ENCODE data around the gene MACC1.
"Not testable (repeated sequence)": the region's sequence is repeated elsewhere in the genome, so short reads cannot be mapped to it uniquely, and the experiment has no call there.

Gene MACC1

DNA sequence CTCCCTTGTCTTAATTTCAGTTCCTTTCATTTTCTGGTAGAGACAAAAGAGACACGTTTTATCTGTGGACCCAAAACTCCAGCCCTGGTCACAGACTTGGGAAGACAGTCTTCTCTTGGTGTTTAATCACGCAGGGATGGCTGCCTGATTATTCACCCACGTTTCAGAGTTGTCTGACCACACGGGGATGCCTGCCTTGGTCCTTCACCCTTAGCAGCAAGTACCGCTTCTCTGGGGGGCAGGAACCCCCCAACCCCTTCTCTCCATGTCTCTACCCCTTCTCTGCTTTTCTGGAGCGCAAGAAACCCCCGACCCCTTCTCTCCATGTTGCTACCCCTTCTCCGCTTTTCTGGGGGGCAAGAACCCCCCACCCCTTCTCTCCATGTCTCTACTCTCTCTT lies 95.8 kb downstream of the MACC1 start:
- in situ Hi-C loops (cut with MboI; ENCODE audit: low pct_unique_long_range_greater_than_20kb, low sequenced_read_pairs, unreplicated experiment) = no loop called here
- TF ChIP-seq, protein P1, sequence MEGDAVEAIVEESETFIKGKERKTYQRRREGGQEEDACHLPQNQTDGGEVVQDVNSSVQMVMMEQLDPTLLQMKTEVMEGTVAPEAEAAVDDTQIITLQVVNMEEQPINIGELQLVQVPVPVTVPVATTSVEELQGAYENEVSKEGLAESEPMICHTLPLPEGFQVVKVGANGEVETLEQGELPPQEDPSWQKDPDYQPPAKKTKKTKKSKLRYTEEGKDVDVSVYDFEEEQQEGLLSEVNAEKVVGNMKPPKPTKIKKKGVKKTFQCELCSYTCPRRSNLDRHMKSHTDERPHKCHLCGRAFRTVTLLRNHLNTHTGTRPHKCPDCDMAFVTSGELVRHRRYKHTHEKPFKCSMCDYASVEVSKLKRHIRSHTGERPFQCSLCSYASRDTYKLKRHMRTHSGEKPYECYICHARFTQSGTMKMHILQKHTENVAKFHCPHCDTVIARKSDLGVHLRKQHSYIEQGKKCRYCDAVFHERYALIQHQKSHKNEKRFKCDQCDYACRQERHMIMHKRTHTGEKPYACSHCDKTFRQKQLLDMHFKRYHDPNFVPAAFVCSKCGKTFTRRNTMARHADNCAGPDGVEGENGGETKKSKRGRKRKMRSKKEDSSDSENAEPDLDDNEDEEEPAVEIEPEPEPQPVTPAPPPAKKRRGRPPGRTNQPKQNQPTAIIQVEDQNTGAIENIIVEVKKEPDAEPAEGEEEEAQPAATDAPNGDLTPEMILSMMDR (IDR thresholded peaks at IDR 0.05; ENCODE audit: extremely low read depth, insufficient read depth, missing control alignments) = no peak
- no peak for DNase-seq (ENCODE audit: low spot score)

DNA sequence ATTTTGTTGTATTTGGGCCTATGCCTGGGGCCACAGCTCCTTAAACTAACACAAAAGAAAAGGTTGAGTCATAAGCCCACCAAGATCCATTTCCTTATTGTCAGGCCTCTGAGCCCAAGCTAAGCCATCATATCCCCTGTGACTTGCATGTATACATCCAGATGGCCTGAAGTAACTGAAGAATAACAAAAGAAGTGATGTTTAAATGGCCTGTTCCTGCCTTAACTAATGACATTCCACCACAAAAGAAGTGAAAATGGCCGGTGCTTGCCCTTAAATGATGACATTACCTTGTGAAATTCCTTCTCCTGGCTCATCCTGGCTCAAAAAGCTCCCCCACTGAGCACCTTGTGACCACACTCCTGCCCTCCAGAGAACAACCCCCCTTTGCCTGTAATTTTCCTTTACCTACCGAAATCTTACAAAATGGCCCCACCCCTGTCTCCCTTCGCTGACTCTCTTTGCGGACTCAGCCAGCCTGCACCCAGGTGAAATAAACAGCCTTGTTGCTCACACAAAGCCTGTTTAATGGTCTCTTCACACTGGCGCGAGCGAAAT lies 96.5 kb downstream of the MACC1 start:
- in situ Hi-C loops (cut with MboI; ENCODE audit: low pct_unique_long_range_greater_than_20kb, low sequenced_read_pairs, unreplicated experiment); DNase-seq (ENCODE audit: low spot score): not testable (repeated sequence)

DNA sequence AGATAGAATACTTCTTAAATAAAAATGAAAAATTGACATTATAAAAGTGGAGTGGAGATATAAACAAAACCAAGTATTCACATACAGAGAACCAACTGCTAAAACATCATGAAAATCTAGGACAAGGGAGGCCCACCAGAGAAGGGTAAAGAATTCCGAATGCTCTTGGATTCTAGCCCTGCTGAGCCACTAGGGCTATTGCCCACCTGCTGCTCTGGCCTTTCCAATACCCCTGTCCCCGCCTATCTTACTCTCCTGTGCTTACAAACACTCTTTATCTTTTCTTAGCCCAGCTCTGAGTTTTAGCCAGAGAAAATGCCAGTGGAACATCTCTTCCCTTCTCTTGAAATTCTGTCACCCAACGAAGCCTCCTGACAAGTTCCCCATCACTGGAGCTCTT lies 100.3 kb downstream of the MACC1 start:
- DNase-seq (ENCODE audit: low spot score) = no peak
- TF ChIP-seq, protein P1 (IDR thresholded peaks at IDR 0.05; ENCODE audit: extremely low read depth, insufficient read depth, missing control alignments) = no peak
- in situ Hi-C loops (cut with MboI; ENCODE audit: low pct_unique_long_range_greater_than_20kb, low sequenced_read_pairs, unreplicated experiment) = no loop called here

DNA sequence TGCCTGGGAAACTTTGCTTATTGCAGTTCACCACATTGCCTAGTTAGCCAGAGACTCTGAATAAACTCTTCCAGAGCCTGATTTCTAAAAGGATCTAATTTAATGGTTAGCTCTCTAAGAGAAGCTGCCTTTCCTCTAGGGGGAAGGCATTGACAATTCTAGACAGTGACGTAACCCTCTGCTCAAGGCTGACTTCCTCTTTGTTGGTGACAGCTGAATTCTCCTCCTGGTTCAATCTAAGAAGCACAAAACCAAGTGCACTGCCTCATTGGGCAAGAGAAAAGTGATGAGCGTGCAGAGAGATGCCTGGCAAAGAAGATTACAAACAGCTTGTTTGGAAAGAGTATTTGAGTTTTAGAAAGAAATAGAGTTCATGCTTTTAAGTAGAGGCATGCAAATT lies 102.7 kb downstream of the MACC1 start:
- TF ChIP-seq, protein P1 (IDR thresholded peaks at IDR 0.05; ENCODE audit: extremely low read depth, insufficient read depth, missing control alignments) = no peak
- DNase-seq (ENCODE audit: low spot score) = peak; percentile 41
- in situ Hi-C loops (cut with MboI; ENCODE audit: low pct_unique_long_range_greater_than_20kb, low sequenced_read_pairs, unreplicated experiment) = no loop called here

DNA sequence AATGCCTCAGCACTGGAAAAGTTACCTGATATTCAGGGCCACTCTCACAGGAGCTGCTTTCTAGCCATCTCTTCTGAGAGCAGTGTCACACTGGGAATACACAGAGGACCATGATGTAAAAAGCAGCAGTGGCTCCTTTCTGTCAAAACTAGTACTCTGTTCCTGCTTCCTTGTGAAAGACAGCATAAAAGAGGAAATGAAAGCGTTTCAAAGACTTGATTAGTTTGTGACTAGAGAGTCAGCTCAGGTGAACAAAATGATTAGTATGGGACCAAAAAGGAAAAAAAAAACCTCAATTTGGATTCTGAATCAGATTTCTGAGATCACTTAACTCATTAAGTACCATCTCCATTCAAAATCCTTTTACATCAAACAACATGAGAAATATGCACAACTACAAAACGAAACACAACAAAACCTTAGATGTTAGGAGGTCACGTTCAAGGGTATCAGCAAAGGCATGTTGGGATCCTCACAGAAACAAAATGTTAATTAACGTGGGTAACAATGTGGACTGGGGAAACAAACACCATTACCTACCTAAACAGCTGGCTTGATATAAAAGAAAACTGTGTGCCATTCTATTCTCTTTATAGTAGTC lies 103.7 kb downstream of the MACC1 start:
- peak; percentile 9 for DNase-seq (ENCODE audit: low spot score)
- in situ Hi-C loops (cut with MboI; ENCODE audit: low pct_unique_long_range_greater_than_20kb, low sequenced_read_pairs, unreplicated experiment) = no loop called here
- TF ChIP-seq, protein P1 (IDR thresholded peaks at IDR 0.05; ENCODE audit: extremely low read depth, insufficient read depth, missing control alignments) = no peak

DNA sequence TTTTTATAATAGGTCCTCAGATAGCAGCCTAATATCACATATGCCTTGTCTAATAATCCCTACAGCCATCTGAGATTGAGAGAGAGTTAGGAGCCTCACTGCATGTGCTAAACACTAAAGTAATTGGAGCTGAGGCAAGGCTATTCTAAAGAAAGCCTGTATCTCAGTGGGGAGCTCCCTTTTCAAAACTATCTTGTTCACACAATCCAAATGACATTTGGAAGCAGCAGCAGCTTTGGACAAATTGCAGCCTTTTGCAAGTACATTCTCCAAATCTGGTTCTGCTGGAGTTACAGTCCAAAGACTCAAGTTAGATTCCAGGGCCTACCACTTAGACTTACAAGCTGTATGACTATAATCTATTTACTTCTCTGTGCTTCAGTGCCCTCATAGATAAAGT lies 104.5 kb downstream of the MACC1 start:
- in situ Hi-C loops (cut with MboI; ENCODE audit: low pct_unique_long_range_greater_than_20kb, low sequenced_read_pairs, unreplicated experiment) = no loop called here

More for the DNA sequence above, 104.5 kb downstream of the MACC1 start:
- DNase-seq (ENCODE audit: low spot score) = no peak
- TF ChIP-seq, protein P1 (IDR thresholded peaks at IDR 0.05; ENCODE audit: extremely low read depth, insufficient read depth, missing control alignments) = no peak

All from GM13977 (cell line).